HL-60 (cell line): ENCODE results near the gene CPB2.

ENCODE experiments used
- TF ChIP-seq, protein P1 (sequence below): IDR thresholded peaks from one replicate; pipeline ENCODE4 v1.5.1; 2011; ENCODE audit warnings: low read length, control low read depth, inconsistent platforms; ENCODE audit not compliant: insufficient read depth
- TF ChIP-seq, protein P2 (sequence below): IDR thresholded peaks from 2 replicates; pipeline ENCODE4 v1.6.1; 2012; ENCODE audit warnings: low read depth; ENCODE audit not compliant: insufficient replicate concordance

DNA sequence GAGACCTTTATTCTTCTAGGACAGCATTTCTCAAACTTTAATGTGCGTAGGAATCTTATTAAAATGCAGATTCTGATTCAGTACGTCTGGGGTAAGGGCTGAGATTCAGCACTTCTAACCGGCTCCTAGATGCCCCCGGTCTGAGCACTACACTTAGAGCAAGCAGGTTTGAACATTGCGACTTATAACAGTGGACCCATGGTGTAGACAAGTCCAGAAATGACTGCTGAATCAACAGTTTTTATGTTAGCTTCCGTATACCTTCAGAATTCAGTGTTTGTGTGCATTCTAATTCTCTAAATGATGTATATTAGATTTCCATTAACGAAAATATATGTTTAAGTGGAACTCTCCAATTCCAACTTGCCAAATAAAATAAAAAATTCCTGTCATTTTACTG lies 17.5 kb upstream of the CPB2 start:
- TF ChIP-seq, protein P1, sequence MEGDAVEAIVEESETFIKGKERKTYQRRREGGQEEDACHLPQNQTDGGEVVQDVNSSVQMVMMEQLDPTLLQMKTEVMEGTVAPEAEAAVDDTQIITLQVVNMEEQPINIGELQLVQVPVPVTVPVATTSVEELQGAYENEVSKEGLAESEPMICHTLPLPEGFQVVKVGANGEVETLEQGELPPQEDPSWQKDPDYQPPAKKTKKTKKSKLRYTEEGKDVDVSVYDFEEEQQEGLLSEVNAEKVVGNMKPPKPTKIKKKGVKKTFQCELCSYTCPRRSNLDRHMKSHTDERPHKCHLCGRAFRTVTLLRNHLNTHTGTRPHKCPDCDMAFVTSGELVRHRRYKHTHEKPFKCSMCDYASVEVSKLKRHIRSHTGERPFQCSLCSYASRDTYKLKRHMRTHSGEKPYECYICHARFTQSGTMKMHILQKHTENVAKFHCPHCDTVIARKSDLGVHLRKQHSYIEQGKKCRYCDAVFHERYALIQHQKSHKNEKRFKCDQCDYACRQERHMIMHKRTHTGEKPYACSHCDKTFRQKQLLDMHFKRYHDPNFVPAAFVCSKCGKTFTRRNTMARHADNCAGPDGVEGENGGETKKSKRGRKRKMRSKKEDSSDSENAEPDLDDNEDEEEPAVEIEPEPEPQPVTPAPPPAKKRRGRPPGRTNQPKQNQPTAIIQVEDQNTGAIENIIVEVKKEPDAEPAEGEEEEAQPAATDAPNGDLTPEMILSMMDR, result no peak
- TF ChIP-seq, protein P2, sequence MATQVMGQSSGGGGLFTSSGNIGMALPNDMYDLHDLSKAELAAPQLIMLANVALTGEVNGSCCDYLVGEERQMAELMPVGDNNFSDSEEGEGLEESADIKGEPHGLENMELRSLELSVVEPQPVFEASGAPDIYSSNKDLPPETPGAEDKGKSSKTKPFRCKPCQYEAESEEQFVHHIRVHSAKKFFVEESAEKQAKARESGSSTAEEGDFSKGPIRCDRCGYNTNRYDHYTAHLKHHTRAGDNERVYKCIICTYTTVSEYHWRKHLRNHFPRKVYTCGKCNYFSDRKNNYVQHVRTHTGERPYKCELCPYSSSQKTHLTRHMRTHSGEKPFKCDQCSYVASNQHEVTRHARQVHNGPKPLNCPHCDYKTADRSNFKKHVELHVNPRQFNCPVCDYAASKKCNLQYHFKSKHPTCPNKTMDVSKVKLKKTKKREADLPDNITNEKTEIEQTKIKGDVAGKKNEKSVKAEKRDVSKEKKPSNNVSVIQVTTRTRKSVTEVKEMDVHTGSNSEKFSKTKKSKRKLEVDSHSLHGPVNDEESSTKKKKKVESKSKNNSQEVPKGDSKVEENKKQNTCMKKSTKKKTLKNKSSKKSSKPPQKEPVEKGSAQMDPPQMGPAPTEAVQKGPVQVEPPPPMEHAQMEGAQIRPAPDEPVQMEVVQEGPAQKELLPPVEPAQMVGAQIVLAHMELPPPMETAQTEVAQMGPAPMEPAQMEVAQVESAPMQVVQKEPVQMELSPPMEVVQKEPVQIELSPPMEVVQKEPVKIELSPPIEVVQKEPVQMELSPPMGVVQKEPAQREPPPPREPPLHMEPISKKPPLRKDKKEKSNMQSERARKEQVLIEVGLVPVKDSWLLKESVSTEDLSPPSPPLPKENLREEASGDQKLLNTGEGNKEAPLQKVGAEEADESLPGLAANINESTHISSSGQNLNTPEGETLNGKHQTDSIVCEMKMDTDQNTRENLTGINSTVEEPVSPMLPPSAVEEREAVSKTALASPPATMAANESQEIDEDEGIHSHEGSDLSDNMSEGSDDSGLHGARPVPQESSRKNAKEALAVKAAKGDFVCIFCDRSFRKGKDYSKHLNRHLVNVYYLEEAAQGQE, result no peak
